GM12864 (cell line): ENCODE results near the gene TSPAN17.

Experiments used
- DNase-seq: peaks from one replicate; pipeline ENCODE4 v3.0.0-alpha.2; 2011; ENCODE audit warnings: low read depth
- H3K4me3 ChIP-seq: 2 replicates; pipeline ENCODE4 v1.5.1; 2011; ENCODE audit warnings: mild to moderate bottlenecking, low read depth, low read length, control low read depth
- CTCF ChIP-seq: IDR thresholded peaks from 2 replicates; pipeline ENCODE4 v1.5.1; 2011; ENCODE audit warnings: low read depth, mild to moderate bottlenecking, moderate library complexity, low read length, control low read depth, inconsistent platforms; ENCODE audit errors: missing control alignments

TSPAN17 gene

GRCh38 chr5:176642675-176643490, 4.4 kb upstream of the TSPAN17 start:
- no peak overlapping the region for H3K4me3 ChIP-seq
- TF ChIP-seq CTCF: no peak
- no peak for DNase-seq

GRCh38 chr5:176643491-176644219, 3.6 kb upstream of the TSPAN17 start:
- no peak for TF ChIP-seq CTCF
- H3K4me3 ChIP-seq: no peak overlapping the region
- DNase-seq: no peak

- no peak overlapping the region for H3K4me3 ChIP-seq
- no peak for TF ChIP-seq CTCF
Measured at GRCh38 chr5:176644294-176644693, 3.0 kb upstream of the TSPAN17 start.

GRCh38 chr5:176644878-176645670, 2.2 kb upstream of the TSPAN17 start:
- H3K4me3 ChIP-seq: no peak overlapping the region
- no peak for TF ChIP-seq CTCF
- no peak for DNase-seq

More at GRCh38 chr5:176644294-176644693, 3.0 kb upstream of the TSPAN17 start:
- no peak for DNase-seq

- peak overlapping the region; percentile 58; the same call in 1 of the 2 replicates for H3K4me3 ChIP-seq
- no peak for TF ChIP-seq CTCF
- DNase-seq: no peak
Measured at GRCh38 chr5:176646049-176646706, 1.1 kb upstream of the TSPAN17 start.

- DNase-seq: no peak
- peak overlapping the region; percentile 58 for H3K4me3 ChIP-seq
- no peak for TF ChIP-seq CTCF
Measured at GRCh38 chr5:176646707-176647029, 616 bp upstream of the TSPAN17 start.
